IPS-NIHi7 (cell line): Measurements from ENCODE around the gene NOTUM.
"Not testable (repeated sequence)": the region's sequence is repeated elsewhere in the genome, so short reads cannot be mapped to it uniquely, and the experiment has no call there.

ENCODE experiments used
- DNase-seq: peaks from one replicate; pipeline ENCODE4 v3.0.0; 2012; ENCODE audit warnings: mixed read lengths; ENCODE audit errors: extremely low spot score

NOTUM gene

GRCh38 chr17:81957691-81958432 lies 3.1 kb downstream of the NOTUM start:
- DNase-seq: no peak

DNA sequence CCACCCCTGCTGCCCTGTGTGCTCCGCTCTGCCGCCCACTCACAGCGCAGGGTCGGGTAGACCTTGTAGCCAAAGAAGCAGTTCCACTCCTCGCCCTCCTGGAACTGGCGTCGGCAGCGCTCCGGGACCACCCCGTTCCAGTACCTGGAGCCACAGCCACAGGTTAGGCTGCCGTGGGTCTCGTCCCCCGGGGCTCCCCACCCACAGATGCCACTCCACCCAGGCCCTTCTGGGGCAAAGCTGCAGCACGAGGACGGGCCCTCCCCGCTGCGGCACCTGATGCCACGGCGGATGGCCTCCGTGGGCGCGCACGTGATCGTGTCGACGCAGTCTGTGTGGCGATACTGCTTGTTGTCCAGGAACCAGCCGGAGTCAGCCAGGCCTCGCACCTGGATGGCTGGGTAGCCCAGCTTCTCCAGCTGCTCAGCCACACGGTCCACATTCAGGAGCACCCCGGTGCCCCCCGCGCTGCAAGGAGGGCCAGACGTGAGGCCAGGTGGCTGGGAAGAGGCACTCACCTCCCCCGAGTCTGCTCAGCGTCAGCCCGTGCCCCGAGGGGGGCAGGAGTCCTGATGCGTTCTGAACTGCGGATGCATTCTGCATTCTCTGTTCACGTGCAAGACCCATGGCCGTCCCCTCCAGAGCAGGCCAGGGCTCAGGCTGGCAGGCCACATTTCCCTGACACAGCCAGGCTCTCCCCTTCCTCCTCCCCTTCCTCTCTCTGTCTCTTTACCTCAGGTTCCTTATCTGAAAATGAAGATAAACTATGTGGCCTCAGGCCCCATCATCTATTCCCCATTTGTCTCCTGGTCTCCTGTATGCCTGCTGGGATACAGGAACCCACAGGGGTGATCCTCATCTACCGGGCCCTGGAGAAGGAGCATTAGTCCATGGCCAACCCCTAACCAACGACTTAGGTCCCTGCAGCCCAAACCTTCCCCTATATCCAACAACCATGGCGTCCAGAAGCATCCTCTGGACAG lies 4.1 kb downstream of the NOTUM start:
- no peak for DNase-seq

- DNase-seq: no peak
Measured at GRCh38 chr17:81955756-81956544, 5.0 kb downstream of the NOTUM start.

DNA sequence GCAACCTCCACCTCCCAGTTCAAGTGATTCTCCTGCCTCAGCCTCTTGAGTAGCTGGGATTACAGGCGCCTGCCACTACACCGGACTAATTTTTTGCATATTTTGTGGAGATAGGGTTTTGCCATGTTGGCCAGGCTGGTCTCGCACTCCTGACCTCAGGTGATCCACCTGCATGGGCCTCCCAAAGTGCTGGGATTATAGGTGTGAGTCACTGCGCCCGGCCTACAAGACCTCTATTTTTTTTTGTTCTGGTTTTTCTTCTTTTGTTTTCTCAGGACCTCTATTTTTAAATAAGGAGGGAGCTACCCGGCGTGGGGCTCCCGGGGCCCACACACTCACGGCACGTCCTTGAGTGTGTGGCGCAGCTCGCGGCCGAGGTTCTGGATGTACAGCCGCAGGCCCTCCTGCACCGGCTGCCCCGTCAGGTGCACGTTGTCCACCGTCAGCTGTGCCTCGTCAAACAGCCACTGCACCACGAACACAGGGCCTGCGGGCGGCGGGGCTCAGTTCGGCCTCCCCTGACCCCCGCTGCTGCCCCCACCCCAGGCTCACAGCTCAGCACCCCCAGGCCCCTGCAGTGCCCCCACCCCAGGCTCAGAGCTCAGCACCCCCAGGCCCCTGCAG lies 5.8 kb downstream of the NOTUM start:
- DNase-seq: no peak

GRCh38 chr17:81954131-81955057 lies 6.6 kb downstream of the NOTUM start:
- no peak for DNase-seq

DNA sequence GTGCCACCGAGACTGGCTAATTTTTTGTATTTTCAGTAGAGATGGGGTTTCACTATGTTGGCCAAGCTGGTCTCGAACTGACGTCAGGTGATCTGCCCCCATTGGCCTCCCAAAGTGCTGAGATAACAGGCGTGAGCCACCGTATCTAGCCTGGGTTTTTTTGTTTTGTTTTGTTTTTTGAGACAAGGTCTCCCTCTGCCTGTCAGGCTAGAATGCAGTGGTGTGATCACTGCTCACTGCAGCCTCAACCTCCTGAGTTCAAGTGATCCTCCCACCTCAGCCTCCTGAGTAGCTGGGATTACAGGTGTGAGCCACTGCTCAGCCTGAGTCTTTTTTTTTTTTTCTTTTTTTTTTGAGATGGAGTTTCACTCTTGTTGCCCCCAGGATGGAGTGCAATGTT lies 7.5 kb downstream of the NOTUM start:
- not testable (repeated sequence) for DNase-seq

GRCh38 chr17:81952792-81953228 lies 8.2 kb downstream of the NOTUM start:
- DNase-seq: no peak

- DNase-seq: no peak
Measured at GRCh38 chr17:81951785-81952684, 9.0 kb downstream of the NOTUM start.

GRCh38 chr17:81950501-81950900 lies 10.5 kb downstream of the NOTUM start:
- no peak for DNase-seq

DNA sequence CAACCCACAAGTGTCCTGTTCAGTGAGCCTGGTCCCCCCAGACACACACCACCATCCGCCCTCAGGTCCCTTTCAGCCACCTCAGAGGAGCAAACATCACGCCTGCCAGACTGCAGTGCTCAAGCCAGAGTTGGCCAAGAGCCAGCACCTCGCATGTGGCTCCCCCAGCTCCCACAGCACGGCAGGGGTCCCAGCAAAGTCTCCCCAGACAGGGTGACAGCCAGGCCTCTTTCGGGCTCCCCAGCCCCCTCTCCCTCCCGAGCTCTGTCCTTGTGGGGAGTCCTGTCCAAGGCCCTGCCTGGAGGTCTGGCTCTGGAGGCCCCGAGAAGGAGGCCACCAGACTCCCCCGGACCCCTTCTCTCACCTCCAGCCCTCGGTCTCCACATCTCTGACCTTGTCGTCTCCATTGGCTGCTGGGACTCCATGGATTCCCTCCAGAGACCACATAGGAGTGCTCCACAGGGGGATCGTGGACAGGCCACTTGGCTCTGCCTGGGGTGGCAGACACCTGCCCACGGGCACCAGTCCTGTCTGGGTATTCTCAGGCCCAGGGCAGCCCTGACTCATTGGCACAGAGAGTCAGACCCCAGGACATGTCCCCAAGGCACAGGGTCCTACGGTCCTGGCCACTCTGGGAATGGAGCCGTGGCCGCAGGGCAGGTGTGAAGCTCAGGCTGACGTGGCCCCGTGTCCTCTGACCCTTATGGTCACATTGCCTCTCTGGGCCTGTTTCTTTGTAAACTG lies 12.2 kb downstream of the NOTUM start:
- DNase-seq: no peak

DNA sequence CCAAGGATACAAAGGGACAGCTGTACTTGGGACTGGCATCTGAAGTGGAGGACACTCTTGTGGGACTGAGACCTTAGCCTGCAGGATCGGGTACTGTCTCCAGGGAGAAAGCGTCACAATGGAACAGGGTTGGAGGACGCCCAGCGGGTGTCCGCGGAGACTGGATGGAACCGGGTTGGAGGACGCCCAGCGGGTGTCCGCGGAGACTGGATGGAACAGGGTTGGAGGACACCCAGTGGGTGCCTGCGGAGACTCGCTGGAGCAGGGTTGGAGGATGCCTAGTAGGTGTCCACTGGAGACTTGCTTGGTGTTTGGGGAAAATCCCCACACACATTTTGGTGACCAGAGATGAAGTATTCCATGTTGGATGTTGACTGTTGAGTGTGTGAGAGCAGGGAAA lies 13.8 kb downstream of the NOTUM start, which contains the start of gene MYADML2:
MYADML2 (minus strand) TSS at position 45 of the 400 bp plus-strand sequence. CDS start 5,492 bp downstream, outside the sequence.
- DNase-seq: no peak

GRCh38 chr17:81944858-81945257 lies 16.1 kb downstream of the NOTUM start:
- no peak for DNase-seq

GRCh38 chr17:81942167-81942553 lies 18.8 kb downstream of the NOTUM start:
- DNase-seq: no peak

DNA sequence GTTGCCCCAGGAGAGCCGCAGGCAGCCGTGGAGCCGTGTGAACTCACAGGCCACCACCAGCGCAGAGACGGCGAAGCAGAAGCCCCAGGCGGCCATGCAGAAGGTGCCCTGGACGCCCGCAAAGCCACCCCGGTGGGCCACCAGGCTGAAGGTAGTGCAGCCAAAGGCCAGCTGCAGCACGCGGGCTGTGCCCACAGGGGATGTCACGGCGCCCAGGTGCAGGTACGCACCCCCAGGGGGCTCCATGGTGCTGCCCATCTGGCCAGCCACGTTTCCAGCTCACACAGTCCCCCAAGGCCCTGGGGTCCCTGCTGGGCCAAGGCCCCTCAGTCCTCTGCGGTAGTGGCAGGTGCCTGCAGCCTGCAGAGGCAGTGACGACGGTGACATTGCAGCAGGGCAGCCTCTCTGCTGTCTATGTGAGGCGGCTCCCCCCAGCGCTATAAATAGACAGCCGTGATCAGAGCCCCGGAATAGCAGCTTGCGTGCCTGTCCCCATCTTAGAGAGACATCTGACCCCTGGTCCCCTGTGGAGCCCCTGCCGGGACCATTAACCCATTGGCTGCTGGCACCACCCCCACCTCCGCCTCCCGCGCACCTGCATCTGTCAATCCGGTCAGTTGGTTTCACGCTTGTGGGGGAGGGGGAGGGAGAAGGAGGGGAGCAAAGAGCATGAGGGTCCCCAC lies 19.4 kb downstream of the NOTUM start:
- no peak for DNase-seq

GRCh38 chr17:81940538-81941483 lies 20.2 kb downstream of the NOTUM start:
- no peak for DNase-seq

GRCh38 chr17:81939881-81940385 lies 21.1 kb downstream of the NOTUM start:
- DNase-seq: no peak
